GM10847 (cell line): ENCODE results near the gene PLA2G2F.

Source experiments
- POLR2A ChIP-seq: IDR thresholded peaks from 2 replicates; pipeline ENCODE4 v1.6.1; 2011; ENCODE audit not compliant: insufficient read length; ENCODE audit errors: extremely low read depth

The PLA2G2F gene

DNA sequence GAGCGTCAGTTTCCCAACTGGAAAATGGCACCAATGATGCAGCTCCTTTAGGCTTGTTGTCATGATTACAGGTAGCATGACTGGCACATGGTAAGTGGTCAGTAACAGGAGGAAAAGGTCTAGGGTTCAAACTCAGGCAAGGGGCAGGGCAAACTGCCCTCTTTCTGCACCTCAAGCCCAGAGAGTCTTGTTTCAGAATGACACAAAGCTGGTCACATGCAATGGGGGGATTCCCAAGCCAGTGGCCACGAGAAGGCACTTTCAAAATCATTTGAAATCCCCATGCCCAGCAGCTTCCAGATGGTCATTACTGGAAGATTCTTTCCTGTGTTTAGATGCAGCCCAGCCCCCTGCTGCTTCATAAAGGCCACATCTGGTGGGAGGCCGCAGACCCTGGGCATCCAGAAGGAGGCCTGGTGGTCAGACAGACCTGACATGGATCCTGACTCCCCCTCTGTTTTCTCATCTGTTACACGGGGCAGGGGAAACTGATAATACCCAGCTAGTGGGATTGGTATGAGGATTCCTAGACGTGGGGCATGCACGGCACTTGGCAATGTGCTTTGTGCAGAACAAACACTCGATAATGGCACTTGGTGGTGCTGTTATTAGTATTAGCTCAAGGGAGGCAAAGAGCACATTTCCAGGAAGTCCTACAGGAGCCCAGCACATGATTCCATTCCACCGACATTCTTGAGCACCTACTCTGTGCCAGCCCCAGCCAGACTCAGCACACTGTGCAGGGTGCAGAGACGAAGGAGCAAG, 12.9 kb upstream of the PLA2G2F start:
- TF ChIP-seq POLR2A = no peak

DNA sequence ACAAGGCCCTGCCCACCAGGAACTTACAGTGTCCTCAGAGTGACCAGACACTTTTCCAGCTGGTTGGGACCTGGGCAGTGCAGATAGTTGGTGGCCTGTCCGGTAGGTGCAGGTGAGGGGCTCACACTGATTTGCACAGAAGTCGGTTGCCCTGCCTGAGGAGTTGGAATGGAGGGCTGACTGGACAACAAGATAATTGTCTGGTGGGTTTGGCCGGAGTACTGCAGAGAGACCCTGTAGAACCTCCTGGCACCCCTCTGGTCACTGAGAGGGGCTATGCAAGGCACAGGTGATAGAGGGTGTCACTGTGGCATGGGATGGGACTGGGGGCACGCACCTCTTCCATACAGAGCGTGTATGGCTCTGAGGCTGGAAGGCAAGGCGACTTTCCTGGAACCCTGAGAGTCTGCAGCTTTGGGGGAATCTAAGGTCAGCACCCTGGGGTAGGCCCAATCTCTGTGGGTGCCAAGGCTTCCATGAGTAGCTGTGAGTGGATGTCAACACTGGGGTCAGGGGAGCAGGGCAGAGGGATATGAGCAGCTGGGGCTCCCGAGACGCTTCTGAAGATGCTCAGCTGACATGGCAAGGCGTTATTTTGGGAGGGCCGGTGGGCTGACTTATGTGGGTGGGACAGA, 12.2 kb upstream of the PLA2G2F start:
- no peak for TF ChIP-seq POLR2A

DNA sequence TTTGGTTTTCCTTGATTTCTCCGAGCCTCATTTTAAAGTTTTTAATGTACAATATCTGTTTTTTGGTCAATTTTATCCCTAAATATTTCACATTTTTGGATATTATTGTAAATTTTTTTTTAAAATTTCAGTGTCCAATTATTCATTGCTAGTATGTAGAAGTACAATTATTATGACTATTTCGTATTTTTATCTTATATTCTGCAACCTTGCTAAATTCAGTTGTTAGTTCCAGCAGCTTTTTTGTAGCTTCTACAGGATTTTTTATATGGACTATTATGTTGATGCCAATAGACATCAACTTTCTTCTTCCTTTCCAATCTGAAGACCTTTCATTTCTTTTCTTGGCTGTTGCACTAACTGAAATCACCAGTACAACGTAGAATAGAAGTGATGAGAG, 4.1 kb upstream of the PLA2G2F start:
- TF ChIP-seq POLR2A = no peak

DNA sequence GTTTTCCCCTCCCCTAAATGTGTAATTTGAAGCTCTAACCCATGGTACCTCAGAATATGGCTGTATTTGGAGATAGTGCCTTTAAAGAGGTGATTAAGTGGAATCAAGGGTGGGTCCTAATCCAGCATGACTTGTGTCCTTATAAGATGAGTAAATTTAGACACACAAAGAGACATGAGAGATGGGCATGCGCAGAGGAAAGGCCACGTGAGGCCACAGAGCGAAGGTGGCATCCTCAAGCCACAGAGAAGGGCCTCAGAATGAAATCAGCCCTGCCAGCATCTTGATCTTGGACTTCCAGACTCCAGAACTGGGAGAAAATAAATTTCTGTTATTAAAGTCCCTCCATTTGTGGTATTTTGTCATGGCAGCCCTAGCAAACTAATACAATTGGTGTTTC, 2.9 kb upstream of the PLA2G2F start:
- TF ChIP-seq POLR2A = no peak

DNA sequence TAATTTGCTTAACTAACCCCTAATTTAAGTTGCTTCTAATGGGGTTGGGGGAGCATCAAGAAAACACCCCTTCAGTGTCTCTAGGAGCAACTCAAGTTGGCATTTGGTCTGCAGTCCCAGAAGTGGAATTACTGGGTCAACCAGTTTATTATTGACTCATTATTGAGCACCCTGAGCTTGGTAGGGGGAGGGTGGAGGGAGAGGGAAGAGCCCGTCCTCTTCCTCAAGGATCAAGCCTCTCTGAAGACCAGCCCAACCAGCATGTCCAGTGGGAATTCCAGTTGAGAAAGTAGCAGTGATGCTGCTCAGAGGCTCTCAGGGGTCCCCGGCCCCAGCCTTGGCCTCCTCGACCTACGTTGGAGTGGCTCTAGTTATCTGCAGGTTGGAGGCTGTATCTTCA, 2.1 kb upstream of the PLA2G2F start:
- TF ChIP-seq POLR2A = no peak

DNA sequence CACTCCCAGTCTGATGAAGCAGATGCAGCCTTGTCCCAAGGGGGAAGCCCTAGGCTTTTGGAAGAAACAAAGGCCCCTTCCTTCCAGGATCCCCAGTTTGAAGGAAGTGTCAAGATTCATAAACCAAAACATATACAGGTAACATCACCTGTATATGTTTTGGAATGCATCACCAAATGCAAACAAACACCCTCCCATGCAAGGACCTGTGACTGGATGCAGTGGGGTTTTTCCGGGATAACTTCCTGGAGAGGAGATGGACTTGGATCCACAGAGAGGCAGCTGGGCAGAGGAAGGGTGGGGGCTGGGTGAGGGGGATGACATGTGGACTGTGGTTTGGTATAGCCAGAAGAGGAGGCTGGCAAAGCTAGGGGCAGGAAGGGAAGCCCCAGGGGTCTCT, 1.5 kb upstream of the PLA2G2F start:
- TF ChIP-seq POLR2A = no peak

DNA sequence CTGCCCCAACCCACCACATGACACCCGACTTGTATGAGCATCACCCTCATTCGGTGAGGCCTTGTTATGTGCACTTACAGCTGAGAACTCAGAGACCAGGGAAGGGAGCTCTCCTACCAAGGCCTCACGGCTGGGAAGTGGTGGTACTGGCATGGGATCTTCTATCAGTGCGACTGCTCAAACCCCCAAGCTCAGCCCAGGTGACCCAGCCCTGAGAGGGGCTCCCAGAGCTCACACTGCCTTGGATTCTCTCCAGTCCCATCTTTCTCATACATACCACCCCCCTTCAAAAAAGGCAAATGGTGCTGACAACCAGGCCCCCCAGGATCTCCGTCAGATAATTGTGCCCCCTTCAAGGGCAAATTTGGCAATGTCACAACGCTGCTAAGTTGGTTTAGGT, 777 bp upstream of the PLA2G2F start:
- no peak for TF ChIP-seq POLR2A

DNA sequence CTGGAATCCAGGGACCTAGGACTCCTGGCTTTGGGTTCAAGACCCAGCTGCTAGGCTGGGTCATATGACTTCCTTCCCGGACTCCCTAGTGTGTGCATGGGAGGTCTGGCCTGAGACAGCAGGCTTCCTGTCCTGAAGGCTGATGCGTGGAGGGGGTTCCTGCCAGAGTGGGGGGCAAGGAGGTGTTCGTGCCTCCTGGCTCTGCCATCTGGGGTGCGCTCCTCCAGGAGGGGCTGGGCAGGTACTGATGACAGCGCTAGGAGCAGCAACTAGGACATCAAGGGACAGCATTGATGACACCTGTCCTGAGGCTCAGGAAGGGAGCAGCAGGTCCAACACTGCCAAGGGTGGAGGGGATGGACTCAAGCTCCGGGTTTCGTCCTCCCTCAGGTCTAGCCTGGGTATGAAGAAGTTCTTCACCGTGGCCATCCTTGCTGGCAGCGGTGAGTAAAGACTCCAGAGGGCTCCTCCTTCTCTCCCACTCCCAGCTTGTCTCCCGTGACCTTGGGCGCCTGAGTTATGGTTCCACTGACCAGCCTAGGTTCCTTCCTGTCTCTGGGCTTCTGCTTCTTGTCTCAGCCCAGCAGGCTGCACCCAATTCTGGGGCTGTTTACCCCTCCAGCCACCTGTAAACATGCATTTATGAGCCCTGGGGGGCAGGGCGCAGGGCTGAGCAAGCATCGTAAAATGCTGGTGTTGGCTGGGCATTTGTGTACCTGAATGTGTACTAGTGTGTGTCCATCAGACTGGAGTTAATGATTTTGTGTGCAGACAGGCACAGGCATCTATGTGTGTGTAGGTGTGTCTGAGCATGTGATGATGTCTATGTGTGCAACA, 871 bp downstream of the PLA2G2F start:
- TF ChIP-seq POLR2A = no peak

DNA sequence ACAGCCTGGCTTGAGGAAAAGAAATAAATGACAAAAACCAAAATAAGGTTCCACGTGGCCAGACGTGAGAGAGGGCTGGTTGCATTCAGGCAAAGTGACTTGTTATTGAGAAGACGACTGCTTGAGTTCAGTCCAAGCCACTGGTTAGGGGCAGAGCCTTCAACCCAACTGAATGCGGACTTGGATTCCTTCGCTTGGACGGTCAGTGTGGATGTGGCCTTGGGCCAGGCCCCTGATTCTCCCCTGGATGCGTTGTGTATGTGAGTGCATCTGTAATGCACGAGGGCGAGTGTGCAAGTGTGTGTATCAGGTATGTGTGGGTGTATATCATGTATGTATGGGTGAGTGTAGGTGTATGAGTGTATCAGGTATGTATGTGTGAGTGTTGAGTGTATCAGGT, 1.9 kb downstream of the PLA2G2F start:
- no peak for TF ChIP-seq POLR2A

DNA sequence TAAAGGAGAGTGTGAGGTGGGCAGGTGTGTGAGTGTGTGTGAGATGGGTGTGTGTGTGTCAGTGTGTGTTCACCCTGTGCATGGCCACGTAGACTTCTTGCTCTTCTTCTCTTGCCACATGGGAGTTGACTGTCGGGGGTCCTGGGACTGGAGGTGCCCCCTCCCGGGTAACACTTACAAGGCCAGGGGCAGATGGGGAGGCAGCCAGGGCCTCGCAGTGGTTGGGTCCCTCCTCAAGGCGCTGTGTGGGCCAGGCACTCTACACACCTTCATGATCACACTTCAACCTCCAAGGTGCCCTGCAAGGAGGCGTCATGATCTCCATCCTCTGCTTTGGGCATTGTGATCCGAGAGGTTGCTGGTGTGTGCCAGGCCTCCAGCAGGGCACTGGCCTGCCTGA, 2.3 kb downstream of the PLA2G2F start:
- no peak for TF ChIP-seq POLR2A

DNA sequence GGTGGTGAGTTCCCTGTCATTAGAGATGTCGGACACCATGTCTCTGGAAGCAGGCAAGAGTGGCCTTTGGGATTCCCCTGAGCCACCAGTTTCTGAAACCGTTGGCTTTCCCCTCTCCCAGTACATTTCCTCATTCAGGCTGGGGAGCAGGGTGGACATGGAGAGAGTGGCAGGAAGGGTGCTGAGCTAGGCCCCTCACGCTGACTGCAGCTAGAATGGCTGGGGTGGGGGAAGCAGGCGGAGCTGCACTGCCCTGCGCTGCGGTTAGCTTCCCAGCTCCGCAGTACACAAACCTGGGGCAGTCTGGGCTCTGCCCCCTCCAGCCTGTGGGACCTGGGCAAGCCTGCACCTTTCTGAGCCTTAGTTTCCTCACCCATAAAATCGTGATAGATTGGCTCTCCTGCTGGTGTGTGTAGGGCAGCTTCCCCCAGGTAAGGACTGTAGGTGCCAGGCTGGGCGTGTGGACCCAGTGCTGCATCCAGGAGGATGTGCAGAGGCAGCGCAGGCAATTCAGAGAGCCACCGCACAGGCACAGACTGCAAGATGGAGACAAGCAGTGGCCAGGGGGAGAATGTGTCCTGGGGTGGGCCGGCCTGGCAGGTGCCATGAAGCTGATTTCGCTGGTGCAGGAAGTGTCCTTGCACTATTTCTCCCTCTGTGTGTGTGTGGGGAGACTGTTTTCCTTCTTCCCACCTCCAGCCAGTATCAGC, 3.0 kb downstream of the PLA2G2F start:
- TF ChIP-seq POLR2A = no peak

DNA sequence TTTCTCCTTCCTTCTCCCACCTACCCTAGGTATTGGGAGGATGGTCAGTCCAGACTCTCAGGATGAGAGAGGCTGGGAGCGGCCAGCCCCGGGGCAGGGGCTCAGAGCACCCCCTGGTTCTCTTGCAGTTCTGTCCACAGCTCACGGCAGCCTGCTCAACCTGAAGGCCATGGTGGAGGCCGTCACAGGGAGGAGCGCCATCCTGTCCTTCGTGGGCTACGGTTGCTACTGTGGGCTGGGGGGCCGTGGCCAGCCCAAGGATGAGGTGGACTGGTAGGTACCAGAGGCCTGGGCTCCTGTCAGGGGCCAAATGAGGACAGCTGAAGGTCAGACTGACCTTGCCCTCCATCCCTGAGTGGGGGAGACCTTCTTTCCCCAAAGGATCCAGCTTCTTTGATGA, 4.2 kb downstream of the PLA2G2F start:
- TF ChIP-seq POLR2A = no peak

DNA sequence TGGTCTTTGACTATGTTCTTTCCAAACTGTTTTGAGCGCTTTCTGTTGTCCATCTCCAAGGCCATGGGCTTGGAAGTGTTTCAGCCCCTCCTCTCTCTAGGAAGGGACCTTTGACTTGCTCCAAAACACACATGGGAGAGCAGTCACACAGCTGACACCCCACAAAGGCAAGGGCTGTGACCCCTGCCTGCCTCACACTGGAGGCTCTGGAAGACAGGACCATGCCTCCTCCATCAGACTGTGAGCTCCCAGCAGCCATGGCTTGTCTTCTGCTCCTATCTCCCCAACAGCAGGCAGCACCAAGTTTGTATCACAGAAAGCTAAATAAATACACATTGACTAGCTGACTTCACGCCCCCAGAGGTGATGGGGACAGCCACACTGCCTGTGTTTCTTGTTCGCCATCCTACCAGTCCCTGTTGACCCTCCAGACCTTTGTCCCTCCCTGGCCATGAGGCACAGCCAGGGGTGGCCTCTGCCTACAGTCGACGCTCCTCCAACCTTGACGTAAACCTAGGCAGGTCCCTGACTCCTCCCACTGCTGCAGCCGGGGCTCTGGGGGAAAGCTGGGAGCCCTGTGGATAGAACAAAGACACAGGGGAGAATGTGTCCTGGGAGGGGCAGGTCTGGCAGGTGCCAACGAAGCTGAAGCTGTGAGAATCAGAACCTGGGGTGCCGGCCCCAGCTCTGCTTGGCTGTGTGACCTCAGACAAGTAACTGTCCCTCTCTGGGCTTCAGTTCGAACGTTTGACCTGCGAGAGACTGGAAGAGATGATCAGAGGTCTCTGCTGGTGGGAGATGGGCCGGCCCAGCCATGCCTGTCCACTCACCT, 4.8 kb downstream of the PLA2G2F start:
- no peak for TF ChIP-seq POLR2A

DNA sequence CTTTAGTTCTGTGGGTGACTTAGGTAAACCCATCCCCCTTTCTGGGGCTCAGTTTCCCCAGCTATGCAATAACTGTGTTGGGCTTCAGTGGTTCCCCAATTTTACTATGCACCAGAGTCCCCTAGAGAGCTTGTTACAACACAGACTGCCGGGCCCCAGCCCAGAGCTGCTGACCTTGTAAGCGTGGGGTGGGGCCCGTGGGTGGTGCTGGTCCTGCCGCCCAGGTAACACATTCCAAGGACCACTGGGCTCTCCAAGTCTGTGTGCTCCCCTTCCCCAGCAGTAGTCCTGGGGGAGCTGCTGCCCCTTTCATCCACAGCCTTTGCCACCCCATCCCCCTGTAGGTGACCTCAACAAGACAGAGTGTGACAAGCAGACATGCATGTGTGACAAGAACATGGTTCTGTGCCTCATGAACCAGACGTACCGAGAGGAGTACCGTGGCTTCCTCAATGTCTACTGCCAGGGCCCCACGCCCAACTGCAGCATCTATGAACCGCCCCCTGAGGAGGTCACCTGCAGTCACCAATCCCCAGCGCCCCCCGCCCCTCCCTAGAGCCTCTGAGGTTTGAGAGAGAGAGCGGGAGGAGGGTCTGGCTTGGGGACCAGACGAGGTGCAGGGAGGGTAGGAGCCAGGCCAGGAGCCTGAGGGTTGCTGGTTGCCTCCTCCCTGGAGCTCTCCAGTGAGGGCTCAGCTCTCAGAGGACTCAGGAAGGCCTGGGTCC, 8.9 kb downstream of the PLA2G2F start:
- TF ChIP-seq POLR2A = no peak
